ENCODE measurements around the gene OR4A16. TPM values are rescaled to one million over a fixed set of nuclear protein-coding genes. Genes with fewer than 3 reads are reported as not detected.

The OR4A16 gene, protein sequence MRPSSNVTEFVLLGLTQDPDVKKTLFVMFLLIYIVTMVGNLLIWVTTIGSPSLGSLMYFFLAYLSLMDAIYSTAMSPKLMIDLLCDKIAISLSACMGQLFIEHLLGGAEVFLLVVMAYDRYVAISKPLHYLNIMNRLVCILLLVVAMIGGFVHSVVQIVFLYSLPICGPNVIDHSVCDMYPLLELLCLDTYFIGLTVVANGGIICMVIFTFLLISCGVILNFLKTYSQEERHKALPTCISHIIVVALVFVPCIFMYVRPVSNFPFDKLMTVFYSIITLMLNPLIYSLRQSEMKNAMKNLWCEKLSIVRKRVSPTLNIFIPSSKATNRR
- not detected for polyA plus RNA-seq (2013, experiment 1 of 2; ENCODE audit: insufficient read length)
- not detected for polyA plus RNA-seq (2013, experiment 2 of 2; ENCODE audit: insufficient read length)

DNA sequence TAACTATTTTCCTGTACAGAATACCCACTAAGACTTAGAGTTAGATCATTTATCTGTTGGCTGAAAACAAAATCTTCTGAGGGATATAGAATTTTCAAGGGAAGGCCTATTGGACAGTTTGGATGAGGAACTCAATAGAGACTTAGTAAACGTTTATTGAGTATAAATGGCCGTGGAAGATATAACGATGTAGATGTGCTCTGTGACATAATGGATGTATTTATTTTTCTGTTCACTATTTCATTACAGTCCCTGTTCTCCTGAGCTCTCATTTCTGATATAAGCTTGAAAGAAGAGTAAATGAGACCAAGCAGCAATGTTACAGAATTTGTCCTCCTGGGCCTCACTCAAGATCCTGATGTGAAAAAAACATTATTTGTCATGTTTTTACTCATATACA is at the start of gene OR4A16:
Gene OR4A16, plus strand, starts transcription at position 301 of the 400 bp plus-strand sequence. Its CDS starts 0 bp downstream, at position 301.
- DNase-seq: no peak

DNA sequence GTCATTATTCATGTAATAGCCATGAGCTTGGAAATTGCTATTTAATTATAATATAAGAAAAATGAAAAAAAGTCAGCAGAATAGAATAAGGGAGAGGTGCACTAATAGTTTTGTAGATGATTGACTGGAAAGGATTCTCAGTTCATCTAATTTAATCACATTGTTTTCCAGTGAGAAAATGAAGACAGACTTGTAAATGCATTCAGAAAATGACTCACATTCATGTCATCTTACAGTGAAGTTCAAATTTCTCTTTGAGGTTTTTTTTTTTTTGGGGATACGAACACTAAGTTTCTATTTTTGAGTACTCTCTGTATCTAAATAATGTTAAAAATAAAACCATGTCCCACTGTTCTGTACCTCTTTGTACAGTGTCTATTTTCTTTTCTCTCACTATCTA is 18.5 kb upstream of the OR4A16 start:
- no peak for DNase-seq

DNA sequence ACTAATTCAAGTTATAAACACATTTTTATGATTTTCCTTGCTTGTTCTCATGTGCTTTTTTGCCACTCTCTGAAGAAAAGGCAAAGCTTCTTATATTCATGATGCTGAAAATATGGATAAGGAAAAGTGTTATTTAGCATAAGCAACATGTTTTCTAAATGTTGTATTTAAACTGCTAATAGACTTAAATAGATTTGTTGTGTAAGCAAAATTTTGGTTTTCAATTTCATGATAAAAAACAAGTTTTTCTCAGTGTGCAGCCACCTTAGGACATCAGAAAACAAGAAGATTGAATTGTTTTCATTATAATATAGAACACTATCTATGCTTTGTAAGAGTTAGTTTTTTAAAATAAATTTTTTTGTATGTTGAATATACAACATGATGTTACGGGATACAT is 2.3 kb downstream of the OR4A16 start:
- no peak for DNase-seq

DNA sequence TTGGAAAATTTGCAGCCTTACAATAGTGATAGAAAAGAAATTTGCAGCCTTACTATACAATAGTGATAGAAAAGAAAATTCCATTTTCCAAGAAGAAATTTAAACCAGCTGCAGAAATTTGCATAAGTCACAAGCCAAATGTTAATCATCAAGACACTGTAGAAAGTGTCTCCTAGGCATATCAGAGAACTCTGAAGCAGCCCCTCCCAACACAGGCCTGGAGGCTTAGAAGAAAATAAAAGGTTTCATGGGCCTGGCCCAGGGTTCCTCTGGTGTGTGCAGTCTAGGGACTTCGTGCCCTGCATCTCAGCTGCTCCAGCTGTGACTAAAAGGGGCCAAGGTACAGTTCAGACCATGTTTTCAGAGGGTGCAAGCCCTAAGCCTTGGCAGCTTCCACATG is 6.0 kb downstream of the OR4A16 start:
- no peak for DNase-seq

DNA sequence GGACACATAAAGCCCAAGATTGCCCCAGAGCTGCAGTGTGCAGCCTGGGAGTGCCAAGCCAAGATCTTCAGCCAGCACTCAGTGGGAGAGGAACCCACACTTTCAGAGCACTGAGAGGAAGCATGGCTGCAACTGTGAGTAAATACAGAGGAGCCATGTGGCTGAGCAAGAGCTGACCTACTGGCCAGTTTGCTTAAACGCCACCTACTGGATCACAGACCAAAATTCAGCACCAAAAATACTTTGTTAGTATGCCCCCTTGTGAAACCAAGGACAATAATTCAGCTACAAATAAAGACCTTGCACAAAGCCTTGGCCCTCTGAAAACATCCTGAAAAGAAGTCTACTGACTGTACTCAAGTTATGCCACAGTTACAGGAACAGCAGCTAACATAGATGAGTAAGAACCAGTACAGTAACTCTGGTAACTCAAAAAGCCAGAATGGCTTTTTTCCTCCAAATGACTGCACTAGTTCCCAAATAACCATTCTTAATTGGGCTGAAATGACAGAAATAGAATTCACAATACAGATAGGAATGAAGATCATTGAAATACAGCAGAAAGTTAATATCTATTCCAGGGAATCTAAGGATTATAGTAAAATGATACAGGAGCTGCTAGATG is 14.7 kb downstream of the OR4A16 start:
- DNase-seq: no peak

DNA sequence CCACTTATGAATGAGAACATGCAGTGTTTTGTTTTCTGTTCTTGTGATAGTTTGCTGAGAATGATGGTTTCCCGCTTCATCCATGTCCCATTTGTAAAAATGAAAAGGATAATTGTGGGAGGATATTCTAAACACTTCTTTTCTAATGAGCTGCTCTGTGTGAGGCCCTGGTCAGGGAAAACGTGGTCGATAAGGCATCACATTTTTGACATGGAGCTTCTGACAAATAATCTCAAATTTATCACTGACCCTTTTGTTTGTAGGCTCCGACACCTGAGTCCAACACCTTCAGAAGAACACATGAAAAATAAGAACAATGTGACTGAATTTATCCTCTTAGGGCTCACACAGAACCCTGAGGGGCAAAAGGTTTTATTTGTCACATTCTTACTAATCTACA is 24.7 kb downstream of the OR4A16 start, which contains the start of gene OR4A15:
Gene OR4A15, plus strand, starts transcription at position 301 of the 400 bp plus-strand sequence. Its CDS starts 0 bp downstream, at position 301.
- no peak for DNase-seq
